Measurements from ENCODE around the gene CBX2. TPM values are rescaled to one million over a fixed set of nuclear protein-coding genes. Genes with fewer than 3 reads are reported as not detected.

Gene CBX2
- polyA plus RNA-seq, 1 of the 3 experiments (the other 2 are of a cell fraction), result 22.4 TPM

DNA sequence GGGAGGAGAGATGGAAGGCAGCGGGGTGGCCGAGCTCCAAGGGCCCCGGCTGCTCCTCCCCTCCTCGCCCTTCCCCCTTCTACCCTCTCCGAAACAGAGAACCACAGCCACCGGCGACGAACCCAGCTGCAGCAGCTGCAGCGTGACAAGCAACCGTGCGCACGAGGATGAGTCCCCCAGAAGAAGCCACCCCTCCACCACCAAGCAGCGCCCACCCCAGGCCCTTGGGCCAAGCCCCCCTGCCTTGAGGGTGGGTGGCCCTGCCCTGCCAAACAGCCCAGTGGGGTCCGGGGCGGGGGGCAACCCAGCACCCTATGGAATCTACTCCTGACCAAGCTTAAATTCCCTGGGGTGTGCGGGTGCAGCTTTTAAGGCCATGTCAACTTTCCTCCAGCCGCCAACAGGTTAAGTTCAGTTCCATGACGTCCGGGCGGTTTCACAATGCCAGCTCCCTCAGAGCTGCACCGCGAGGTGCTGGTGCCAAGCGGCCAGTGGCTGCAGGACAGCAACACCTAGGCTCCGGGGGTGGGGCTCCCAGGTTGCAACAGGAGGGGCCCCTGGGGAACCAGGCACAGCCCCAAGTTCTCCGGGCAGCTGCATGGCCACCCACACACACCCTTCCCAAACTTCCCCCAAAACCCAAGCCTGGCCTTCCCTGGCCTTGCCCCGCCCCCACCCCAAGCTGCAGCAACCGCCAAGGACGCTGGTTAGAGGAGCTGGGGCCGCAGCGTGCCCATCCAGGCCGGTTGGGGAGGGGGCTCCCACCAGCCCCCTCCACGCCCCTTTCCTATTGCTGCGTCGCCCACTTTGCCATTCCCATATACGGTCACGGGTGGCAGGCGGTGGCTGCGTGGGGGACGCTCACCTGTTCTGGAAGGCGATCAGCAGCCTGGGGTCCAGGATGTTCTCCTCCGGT, 59.3 kb downstream of the CBX2 start:
- no peak overlapping the region for H2AFZ ChIP-seq (ENCODE audit: low read depth)
- H3F3A ChIP-seq (replicated peaks; ENCODE audit: insufficient read depth), result peaks cover 26% of the 10 kb centered on the region
- TF ChIP-seq, protein P1, sequence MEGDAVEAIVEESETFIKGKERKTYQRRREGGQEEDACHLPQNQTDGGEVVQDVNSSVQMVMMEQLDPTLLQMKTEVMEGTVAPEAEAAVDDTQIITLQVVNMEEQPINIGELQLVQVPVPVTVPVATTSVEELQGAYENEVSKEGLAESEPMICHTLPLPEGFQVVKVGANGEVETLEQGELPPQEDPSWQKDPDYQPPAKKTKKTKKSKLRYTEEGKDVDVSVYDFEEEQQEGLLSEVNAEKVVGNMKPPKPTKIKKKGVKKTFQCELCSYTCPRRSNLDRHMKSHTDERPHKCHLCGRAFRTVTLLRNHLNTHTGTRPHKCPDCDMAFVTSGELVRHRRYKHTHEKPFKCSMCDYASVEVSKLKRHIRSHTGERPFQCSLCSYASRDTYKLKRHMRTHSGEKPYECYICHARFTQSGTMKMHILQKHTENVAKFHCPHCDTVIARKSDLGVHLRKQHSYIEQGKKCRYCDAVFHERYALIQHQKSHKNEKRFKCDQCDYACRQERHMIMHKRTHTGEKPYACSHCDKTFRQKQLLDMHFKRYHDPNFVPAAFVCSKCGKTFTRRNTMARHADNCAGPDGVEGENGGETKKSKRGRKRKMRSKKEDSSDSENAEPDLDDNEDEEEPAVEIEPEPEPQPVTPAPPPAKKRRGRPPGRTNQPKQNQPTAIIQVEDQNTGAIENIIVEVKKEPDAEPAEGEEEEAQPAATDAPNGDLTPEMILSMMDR (IDR thresholded peaks at IDR 0.05), result no peak
- TF ChIP-seq EP300 (IDR thresholded peaks at IDR 0.05; ENCODE audit: borderline replicate concordance in 1 of 2, low read depth in 1 of 2, low read length in 1 of 2), result no peak
- TF ChIP-seq, protein P2, sequence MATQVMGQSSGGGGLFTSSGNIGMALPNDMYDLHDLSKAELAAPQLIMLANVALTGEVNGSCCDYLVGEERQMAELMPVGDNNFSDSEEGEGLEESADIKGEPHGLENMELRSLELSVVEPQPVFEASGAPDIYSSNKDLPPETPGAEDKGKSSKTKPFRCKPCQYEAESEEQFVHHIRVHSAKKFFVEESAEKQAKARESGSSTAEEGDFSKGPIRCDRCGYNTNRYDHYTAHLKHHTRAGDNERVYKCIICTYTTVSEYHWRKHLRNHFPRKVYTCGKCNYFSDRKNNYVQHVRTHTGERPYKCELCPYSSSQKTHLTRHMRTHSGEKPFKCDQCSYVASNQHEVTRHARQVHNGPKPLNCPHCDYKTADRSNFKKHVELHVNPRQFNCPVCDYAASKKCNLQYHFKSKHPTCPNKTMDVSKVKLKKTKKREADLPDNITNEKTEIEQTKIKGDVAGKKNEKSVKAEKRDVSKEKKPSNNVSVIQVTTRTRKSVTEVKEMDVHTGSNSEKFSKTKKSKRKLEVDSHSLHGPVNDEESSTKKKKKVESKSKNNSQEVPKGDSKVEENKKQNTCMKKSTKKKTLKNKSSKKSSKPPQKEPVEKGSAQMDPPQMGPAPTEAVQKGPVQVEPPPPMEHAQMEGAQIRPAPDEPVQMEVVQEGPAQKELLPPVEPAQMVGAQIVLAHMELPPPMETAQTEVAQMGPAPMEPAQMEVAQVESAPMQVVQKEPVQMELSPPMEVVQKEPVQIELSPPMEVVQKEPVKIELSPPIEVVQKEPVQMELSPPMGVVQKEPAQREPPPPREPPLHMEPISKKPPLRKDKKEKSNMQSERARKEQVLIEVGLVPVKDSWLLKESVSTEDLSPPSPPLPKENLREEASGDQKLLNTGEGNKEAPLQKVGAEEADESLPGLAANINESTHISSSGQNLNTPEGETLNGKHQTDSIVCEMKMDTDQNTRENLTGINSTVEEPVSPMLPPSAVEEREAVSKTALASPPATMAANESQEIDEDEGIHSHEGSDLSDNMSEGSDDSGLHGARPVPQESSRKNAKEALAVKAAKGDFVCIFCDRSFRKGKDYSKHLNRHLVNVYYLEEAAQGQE (IDR thresholded peaks at IDR 0.05; ENCODE audit: low read depth, low read length), result no peak
- TF ChIP-seq POLR2AphosphoS5 (IDR thresholded peaks at IDR 0.05; ENCODE audit: low read depth, low read length), result no peak
- TF ChIP-seq, protein P3, sequence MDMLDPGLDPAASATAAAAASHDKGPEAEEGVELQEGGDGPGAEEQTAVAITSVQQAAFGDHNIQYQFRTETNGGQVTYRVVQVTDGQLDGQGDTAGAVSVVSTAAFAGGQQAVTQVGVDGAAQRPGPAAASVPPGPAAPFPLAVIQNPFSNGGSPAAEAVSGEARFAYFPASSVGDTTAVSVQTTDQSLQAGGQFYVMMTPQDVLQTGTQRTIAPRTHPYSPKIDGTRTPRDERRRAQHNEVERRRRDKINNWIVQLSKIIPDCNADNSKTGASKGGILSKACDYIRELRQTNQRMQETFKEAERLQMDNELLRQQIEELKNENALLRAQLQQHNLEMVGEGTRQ (IDR thresholded peaks at IDR 0.05; ENCODE audit: borderline replicate concordance, low read depth, low read length), result no peak
- no peak for TF ChIP-seq GATA2 (CRISPR knock-in tag; IDR thresholded peaks at IDR 0.05)
- TF ChIP-seq, protein P4, sequence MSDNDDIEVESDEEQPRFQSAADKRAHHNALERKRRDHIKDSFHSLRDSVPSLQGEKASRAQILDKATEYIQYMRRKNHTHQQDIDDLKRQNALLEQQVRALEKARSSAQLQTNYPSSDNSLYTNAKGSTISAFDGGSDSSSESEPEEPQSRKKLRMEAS (IDR thresholded peaks at IDR 0.05; ENCODE audit: low read depth), result no peak
- no peak for TF ChIP-seq GABPA (IDR thresholded peaks at IDR 0.05; ENCODE audit: low read depth)
- no peak for TF ChIP-seq TEAD4 (IDR thresholded peaks at IDR 0.05; ENCODE audit: borderline replicate concordance, insufficient read depth)
- TF ChIP-seq FOSL2 (IDR thresholded peaks at IDR 0.05; ENCODE audit: borderline replicate concordance, low read depth), result no peak
- H3K36me3 ChIP-seq (replicated peaks in 1 of 2; ENCODE audit: control insufficient read depth in 1 of 2, insufficient read depth in 2 of 2, low read length in 1 of 2), result peaks cover 15 to 28% of the 10 kb centered on the region in 2 experiments
- peaks cover 22 to 46% of the 10 kb centered on the region in 2 experiments for H3K4me1 ChIP-seq (ENCODE audit: control insufficient read depth in 1 of 2, insufficient read depth in 2 of 2, low read depth in 1 of 2, low read length in 1 of 2)
- DNase-seq, result peak; percentile 68
- 61% methylated on average over 25 of the region's 41 CpGs for WGBS (ENCODE audit: low lambda C conversion rate)
- H3K27ac ChIP-seq (ENCODE audit: low read depth in 2 of 2, low read length in 1 of 2), result no peak overlapping the region; a peak in 1 of 4 replicates
- no peaks in the 10 kb centered on the region for H3K9me3 ChIP-seq
- H3K4me2 ChIP-seq, result peak overlapping the region; percentile 86
- H3K27me3 ChIP-seq (ENCODE audit: insufficient read depth), result peaks cover 26% of the 10 kb centered on the region
- H3K79me2 ChIP-seq (ENCODE audit: insufficient read depth), result peaks cover 36% of the 10 kb centered on the region
- no peaks in the 10 kb centered on the region for H3K9me2 ChIP-seq
- ChIA-PET POLR2A (interaction anchor here (0.9 to 1.4 kb wide), 2 partner anchors 26 to 40 kb away, joined by 4 to 7 read pairs; partner anchors contain the start of gene CBX8), CTCF (interaction anchor here (0.6 to 4.8 kb wide), 16 partner anchors 8 to 246 kb away, joined by 3 to 62 read pairs (median 5); no protein-coding TSS in a partner anchor)
- peak overlapping the region; percentile 54 to 91 for H3K4me3 ChIP-seq (ENCODE audit: low read depth in 2 of 2, low read length in 1 of 2)
- peaks cover 46% of the 10 kb centered on the region for H4K20me1 ChIP-seq (ENCODE audit: insufficient read depth)
- peak overlapping the region; percentile 74; the same call in 1 of the 2 replicates for H3K9ac ChIP-seq

Other genes starting within 250 kb of the CBX2 start
- gene RBFOX3, start 167.1 kb upstream of the CBX2 start, polyA plus RNA-seq (2012; rRNA removed), result not detected in 2 replicates
- not detected in 2 replicates for gene ENPP7, start 47.2 kb upstream of the CBX2 start, polyA plus RNA-seq (2012; rRNA removed)
- gene CBX8, start 18.9 kb downstream of the CBX2 start, polyA plus RNA-seq (2012; rRNA removed), result 2.1 and 2.9 TPM in 2 replicates
- 16.6 and 21.9 TPM in 2 replicates for gene CBX4, start 61.3 kb downstream of the CBX2 start, polyA plus RNA-seq (2012; rRNA removed)

All from SK-N-SH (cell line).